OCI-M1 (cell line): ENCODE results near the gene MTOR.

Source experiments
- DNase-seq: peaks from one replicate; lab custom pipeline; 2025; lab: John Stamatoyannopoulos, UW

The MTOR gene

DNA sequence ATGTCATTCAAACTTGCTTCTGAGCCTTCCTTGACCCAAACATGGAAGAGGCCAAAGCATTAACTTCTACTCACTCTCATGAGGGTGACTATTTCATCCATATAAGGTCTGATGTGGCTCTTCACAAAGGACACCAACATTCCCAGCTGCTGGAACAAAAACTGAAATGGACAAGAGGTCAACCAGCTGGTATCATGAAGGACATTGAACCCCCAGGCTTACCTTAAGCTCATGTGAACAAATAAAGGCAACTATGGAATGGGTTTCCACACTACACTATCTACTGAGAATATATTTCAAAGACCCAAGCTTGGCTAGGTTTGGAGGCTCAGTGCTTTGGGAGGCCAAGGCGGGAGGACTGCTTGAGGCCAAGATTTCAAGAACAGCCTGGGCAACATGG lies 46.3 kb downstream of the MTOR start:
- DNase-seq = no peak

- DNase-seq = no peak
Observed at GRCh38 chr1:11215381-11216005, 46.9 kb downstream of the MTOR start.

DNA sequence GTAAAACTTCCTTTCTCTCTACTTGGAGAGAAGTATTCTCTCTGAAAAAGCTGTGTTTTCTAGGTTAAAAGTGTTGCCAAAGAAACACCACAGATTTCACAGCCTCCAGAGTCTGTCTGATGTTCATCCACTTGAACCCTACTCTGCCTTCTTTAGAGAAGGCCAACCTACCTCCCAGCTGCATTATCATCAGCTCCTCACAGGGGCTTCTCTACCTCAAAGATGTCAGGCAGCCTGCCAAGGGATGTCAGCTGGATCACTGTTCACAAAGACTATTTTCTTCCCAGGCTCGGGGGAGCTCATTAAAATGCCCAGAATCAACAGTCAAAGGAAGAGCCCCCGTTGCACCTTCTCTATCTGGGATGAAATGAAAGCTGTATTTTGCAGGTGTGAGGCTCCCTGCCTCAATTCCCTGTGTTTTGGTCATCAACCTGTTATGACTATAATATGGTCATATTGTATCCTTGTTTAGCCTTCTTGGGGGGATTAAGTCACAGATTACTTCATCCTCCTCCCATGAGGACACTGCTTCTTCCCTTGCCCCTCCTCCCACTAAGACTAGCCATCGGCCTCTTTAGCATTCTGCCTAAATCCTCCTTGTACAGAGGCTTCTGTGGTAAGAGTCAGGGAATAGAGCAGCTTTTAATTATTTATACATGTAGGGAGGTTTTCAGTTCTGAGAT lies 47.5 kb downstream of the MTOR start:
- no peak for DNase-seq

- no peak for DNase-seq
Observed at GRCh38 chr1:11211925-11212587, 50.3 kb downstream of the MTOR start.

DNA sequence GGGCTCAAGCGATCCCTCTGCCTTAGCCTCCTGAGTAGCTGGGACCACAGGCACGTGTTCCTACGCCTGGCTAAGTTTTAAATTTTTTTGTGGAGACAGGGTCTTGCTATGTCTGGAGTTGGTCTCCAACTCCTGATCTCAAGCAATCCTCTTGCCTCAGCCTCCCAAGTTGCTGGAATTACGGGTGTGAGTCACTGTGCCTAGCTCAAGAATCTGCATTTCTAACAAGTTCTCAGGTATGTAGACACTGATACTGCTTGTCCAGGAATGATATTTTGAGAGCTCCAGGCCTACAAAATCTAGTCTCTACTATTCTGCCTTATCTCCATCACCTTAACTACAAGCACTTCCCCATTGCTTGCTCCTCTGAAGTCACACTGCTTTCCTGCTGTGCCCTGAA lies 50.9 kb downstream of the MTOR start:
- no peak for DNase-seq

DNA sequence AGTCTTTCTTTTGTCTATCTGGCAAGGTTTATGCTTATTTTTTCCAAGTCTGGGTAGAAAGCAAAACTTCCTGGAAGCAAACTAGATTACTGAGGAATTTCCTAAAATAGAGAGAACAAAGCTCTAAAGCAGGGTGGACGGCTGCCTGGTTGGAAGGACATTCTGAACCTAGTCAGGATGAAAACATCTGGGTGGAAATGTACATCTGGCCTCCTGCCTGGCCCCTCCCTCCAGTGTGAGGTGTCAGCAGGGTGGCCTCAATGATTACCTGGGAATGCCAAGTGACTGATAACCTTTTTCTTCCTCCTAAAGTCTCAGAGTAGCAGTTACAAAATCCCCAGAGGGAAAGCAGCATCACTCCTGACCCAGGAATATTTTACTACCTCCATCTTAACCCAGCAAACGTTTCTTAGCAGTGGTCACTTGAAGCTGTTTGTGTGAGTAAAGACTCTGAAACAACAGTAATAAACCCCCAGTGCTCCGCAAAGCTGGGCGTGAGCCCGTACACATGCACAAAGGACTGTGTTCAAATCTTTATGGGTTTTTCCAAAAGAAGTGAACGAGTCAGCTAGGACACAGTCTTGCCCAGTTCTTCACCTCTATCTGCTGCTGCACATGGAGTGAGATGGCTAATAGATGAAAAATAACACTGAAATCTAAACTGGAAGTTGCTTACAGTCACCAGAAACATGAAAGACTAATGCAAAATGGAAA lies 54.3 kb downstream of the MTOR start:
- no peak for DNase-seq

- no peak for DNase-seq
Observed at GRCh38 chr1:11204396-11205190, 57.8 kb downstream of the MTOR start.

- DNase-seq = no peak
Observed at GRCh38 chr1:11198851-11199594, 63.3 kb downstream of the MTOR start.

DNA sequence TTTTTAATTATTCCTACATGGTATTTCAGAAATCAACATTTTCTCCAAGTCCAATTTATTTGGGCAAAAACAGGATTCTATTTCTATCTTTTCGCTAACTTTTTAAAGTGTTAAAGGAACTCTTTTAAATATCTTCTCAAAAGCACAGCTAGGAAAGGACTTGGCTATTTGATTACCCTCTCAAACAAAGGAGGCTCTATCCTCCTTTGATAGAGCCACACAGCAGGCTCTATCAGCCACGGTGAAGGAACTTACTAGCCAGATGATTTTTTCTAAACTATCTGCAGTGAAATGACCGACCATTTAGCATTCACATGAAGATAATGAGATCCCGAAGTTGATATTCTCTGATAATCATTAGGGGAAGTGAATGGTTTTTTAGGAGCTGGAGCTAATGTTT lies 64.1 kb downstream of the MTOR start:
- no peak for DNase-seq

GRCh38 chr1:11197359-11197758 lies 65.0 kb downstream of the MTOR start:
- DNase-seq = no peak

- no peak for DNase-seq
Observed at GRCh38 chr1:11196945-11197344, 65.4 kb downstream of the MTOR start.

GRCh38 chr1:11194407-11195176 lies 67.8 kb downstream of the MTOR start:
- no peak for DNase-seq

DNA sequence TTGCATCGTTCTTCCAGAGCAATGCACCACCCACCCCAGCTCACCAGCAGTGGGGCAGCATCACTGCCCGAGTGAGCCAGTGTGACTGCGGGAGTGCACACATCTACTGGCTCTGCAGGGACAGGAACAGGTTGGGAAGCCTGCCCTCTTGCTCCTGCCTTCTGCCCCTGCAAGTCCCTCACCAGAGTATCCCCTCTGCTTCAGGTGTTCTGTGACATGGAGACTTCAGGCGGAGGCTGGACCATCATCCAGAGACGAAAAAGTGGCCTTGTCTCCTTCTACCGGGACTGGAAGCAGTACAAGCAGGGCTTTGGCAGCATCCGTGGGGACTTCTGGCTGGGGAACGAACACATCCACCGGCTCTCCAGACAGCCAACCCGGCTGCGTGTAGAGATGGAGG lies 69.0 kb downstream of the MTOR start:
- no peak for DNase-seq

- DNase-seq = no peak
Observed at GRCh38 chr1:11188858-11189451, 73.4 kb downstream of the MTOR start, which contains the start of gene ANGPTL7. ANGPTL7 (plus strand) TSS chr1:11189355; CDS start chr1:11189580, 225 bp downstream.

DNA sequence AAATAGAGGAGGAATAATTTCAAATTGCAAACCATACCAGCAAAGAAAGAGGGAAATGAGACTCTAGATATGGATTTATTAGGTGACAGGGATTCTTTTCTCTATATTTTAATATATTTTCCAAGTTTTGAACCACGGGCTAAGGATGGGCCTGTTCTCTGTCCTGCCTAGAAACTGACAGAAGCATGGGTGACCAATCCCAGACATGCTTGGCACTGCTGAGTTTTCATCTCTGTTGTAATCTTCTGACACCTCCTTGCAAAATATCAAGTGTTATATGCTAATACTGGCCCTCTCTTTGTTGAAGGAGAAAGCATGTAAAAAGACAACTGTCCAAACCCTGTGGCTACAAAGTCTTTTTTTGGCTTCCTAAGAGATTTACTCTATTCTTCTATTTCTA lies 74.0 kb downstream of the MTOR start:
- no peak for DNase-seq

DNA sequence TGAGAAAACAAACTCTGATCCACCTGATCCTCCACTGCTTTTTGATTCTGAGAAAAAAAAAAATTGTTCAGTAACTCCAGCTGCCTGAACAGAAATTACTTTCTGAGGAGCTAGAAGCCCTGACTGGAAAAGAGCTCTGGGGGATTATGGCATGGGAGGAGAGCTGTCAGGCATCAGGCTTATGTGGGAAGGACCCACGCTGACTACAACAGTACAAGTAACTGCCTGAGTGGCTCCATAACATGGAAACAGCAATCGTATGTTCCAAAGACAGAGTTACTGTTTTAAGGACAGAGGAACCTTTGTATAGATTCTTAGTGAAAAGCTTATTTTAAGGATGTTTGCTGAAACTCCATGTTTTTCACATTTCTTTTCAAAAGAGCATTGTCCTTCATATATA lies 74.4 kb downstream of the MTOR start:
- DNase-seq = no peak

- DNase-seq = no peak
Observed at GRCh38 chr1:11187494-11187893, 74.9 kb downstream of the MTOR start.

DNA sequence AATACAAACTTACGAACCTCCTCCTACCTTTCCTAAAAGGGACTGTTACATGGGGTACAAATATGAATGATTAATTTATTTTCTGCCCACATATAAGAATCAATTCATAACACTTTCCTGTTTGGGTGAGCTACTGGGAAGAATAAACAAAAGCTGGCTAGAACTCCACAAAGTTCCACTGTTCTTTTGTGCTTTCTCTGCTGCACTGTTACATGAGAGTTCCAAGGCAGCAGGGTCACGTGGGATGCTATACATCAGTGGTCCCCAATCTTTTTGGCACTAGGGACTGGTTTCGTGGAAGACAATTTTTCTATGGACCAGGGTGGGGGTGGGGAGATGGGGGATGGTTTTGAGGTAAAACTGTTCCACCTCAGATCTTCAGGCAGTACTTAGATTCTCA lies 75.4 kb downstream of the MTOR start:
- no peak for DNase-seq

DNA sequence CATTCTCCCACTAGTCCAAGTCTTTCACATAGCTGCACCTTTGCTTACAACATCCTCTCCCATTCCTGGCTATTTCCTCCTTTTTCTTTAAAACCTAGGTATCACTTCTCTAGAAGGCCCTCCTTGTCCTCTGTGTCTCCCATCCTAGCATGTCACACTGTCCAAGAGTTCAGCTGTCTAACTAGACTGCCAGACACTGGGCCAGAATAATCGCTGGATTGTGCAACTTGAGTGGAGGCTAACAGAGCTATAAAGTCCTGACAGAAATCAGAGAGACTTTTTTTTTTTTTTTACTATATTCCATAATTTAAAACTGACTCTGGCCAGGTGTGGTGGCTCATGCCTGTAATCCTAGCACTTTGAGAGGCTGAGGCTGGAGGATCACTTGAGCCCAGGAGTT lies 77.4 kb downstream of the MTOR start:
- no peak for DNase-seq

GRCh38 chr1:11182884-11183283 lies 79.5 kb downstream of the MTOR start:
- DNase-seq = no peak
